Skin of body (tissue), 2 donors: Measurements from ENCODE around the gene PANX1. TPM values are rescaled to one million over a fixed set of nuclear protein-coding genes. Genes with fewer than 3 reads are reported as not detected.
A peak's percentile ranks its signal among the peaks of the same experiment; 100 is the strongest.
"Not testable (repeated sequence)": the region's sequence is repeated elsewhere in the genome, so short reads cannot be mapped to it uniquely, and the experiment has no call there.

Experiments used
- DNase-seq: peaks from one replicate; lab custom pipeline; 2025; lab: John Stamatoyannopoulos, UW
- total RNA-seq: library from RNA; depleted of rRNA; stranded (reverse); fragments of >200 nt; gene quantifications from one replicate; pipeline ENCODE4 v1.2.3, GENCODE V29; 2014

The PANX1 gene, protein sequence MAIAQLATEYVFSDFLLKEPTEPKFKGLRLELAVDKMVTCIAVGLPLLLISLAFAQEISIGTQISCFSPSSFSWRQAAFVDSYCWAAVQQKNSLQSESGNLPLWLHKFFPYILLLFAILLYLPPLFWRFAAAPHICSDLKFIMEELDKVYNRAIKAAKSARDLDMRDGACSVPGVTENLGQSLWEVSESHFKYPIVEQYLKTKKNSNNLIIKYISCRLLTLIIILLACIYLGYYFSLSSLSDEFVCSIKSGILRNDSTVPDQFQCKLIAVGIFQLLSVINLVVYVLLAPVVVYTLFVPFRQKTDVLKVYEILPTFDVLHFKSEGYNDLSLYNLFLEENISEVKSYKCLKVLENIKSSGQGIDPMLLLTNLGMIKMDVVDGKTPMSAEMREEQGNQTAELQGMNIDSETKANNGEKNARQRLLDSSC
- total RNA-seq, result 38.8 TPM

DNA sequence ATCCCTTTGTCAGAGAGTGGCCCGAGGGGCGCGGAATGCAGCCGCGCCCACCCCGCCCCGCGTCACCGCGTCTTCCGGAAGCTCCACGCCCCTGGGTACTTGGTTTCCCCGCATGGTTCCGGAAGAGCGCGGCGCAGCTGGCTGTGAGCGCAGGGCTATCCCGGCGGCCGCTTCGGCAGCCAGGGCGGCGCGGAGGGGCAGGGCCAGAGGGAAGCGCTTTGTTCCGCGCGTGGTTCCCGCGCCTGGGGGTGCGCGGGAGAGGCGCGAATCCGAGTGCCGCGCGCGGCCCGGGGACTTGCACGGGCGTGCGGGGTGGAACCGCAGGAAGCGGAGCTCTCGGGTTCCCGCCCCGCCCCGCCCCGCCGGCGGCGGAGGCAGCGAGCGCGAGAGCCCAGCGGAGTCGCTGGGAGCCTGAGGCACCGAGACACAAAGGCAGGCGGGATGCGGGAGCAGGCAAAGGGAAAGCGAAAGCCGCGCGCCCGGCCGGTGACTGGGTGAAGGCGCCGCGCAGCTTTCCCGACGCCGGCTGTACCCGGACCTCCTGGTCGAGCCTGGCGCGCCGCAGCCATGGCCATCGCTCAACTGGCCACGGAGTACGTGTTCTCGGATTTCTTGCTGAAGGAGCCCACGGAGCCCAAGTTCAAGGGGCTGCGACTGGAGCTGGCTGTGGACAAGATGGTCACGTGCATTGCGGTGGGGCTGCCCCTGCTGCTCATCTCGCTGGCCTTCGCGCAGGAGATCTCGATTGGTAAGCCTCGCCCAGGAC, at the start of gene PANX1:
Gene PANX1 (plus strand): TSS at position 96 of the 766 bp plus-strand sequence. CDS start 472 bp downstream, at position 568.
- DNase-seq, result peak; percentile 83

DNA sequence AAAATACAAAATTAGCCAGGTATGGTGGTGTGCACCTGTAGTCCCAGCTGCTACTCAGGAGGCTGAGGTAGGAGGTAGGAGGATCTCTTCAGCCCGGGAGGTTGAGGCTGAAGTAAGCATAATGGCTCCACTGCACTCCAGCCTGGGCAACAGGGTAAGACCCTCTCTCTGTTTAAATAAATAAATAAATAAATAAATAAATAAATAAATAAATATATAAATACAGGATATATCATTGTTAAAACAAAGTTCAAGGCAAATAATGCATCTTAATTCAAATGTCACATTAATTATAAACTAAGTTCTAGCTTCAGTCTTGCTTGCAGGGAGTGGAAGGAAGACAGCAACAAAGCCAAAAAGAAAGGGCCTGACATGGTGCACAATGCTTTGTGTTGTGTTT, 44.5 kb upstream of the PANX1 start:
- DNase-seq, result no peak

DNA sequence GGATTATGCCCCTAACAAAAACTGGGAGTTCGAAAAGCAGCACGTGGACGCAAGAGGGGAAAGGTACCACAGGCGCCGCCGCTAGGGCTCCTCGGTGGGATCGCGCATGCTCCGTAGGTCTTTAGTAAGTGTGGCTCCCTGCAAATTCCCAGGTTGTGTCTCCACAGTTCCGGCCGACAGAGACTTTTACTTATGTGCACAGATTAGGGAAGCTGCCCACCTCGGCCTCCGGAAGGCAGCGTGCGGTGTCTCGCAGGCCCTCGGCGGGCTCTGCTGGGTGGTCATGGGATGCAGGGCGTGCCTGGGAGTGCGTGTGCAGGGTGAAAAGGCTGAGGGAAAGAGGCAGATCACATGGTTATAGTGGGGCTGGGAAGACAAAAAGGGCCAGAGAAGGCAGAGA, 39.7 kb upstream of the PANX1 start:
- no peak for DNase-seq

DNA sequence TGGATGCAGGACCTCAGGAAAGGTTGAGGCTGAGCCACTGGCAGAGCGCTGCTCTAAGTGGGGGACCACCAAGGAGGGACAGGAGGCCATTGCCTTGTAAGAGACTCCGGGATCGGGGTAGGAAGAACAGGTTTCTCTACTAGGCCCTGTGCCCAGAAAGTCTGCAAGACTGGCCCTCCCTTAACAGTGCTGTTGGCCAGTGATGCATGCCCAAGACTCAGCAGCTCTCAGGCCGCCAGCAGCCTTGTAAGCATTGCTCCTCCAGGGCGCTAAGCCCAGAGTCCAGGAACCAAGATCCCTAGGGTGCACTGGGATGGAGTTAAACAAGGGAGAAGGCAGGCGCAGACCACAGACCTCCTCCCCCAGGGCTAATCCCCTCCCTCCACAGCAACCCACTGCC, 39.3 kb upstream of the PANX1 start:
- no peak for DNase-seq

DNA sequence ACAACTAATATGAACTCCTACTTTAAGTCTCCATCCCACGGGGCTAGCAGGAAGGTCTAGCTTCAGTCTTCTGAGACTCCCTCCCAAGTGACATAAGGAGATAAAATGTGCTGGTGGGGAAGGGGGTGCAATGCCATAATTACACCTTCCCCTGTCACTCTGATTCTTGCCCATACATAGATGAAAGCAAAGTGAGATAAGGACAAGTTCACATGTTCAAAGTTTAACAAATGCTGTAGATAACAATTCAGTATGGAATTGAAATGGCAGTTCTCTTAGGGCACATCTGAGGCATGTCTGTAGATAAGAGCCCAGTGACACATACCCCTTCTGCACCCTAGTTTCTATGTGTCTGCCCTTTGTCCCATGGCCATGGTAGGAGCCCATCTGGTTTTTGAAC, 38.2 kb upstream of the PANX1 start:
- DNase-seq, result no peak

DNA sequence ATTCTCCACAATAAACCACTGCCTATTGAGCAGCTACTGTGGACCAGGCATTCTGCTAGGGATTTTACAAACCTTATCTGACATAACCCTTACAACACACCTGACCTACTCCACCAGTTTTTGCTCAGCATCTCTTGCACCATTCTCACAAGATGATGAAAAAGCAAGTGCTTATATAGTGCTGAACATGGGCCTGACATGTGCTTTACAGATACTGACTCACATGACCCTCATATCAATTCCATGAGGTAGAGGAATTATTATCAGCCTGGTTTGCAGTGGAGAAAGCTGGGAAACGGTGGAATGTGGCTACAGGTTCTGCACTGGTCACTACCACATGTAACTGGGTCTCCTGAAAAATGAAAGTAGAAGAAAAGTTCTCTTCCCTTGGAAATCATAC, 37.5 kb upstream of the PANX1 start:
- DNase-seq, result no peak

DNA sequence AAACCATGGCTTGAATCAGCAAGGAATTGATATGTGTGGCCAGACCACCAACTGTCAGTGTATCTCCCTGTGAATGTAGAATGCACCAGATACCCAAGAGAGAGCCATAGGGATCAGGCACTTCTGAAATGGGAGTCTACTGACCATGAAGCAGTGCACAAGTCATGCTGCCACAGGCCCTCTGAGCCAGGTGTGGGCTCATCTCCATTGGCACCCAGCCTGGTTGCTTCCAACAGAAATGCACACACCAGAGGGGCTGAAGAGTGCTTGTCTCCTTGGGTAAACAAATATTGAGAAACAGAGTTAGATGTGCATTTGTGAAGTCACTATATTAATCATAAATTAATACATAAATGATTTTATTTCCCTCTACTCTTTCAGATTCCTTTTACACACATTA, 28.4 kb upstream of the PANX1 start:
- DNase-seq, result no peak

DNA sequence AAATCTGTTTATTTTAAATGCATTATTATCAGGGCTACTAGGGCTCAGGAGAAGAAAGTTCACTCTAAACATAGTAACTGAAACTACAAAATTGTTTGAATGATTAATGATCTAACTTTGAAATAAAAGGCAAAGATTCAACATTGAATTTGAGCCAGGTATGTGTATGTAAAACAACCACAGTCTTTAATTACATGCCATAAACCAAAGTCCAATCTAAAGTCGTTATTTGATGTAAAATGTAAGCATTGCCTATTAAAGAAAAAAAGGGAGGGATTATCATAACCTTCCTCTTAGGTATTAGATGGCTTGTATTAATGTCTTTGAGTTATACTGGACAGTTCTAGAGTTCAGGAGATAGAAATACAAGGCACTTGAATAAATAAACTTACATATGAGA, 25.2 kb upstream of the PANX1 start:
- DNase-seq, result no peak

DNA sequence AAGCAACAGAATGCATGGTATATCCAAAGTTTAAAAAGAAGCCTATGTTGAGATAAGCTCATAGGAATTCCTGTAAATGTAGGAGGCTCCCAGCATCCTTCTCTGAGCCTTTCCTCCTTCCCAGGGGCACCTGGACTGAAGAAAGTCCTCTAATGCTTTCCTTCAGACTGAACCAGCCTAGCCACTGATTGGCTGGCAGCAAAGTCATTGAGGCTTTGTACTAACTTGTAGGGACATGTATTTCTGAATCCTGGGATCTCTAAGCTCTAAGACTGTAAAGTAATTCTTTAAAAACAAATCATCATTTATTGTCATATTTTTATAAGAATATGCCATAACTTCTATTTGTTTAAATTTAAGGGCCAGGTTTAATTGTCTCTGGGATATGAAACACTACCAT, 23.9 kb upstream of the PANX1 start:
- DNase-seq, result no peak

DNA sequence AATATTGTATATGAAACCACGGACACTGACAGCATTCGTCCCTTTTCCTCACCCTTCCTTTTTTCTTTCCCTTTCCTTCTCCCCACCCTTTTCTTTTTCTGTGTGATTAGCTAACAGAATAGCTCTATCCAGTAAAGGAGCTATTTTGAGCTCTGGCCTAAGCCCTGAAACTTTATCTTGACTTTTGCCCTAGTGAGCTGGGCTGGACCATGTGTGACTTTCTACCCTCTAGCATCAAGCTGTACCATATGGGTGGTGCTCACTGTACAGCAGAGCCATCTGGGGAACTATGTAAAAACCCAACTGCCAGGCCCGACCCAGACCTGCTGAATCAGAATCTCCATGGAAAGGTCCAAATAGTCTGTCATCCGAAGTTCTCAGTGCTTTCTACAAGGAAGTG, 21.9 kb upstream of the PANX1 start:
- DNase-seq, result no peak

DNA sequence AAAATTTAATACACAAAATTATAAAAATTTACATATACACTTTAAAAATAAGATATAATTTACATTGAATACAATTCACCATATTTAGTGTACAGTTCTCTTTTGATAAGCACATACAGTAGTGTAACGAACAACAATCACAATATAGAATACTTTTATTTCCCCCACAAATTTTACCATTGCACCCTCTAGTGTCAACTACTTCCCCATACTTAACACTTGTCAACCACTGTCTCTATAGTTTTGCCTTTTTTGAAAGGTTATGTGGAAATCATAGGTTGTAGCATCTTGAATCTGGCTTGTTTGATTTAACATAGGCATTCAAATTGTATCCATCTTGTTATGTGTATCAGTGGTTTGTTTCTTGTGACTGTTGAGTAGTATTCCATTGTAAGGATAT, 21.3 kb upstream of the PANX1 start:
- no peak for DNase-seq

DNA sequence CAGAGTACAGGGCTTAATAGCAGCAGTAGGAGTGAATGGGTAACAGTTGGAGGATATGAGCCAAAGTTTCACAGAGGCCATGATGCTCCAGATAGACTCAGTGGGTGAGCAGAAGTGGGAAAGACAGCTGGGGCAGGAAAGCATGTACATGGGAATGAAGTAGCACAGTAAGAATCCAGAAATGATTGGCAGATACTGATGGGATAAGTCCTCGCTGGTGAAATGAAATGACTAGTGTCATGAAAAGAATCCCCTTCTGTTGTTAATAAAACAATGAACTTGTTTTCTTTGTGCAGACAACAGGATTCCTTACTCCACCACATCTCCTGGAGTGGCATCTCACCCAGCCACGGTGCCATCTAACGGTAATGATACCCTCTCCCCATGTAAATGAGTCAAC, 17.4 kb upstream of the PANX1 start:
- no peak for DNase-seq

DNA sequence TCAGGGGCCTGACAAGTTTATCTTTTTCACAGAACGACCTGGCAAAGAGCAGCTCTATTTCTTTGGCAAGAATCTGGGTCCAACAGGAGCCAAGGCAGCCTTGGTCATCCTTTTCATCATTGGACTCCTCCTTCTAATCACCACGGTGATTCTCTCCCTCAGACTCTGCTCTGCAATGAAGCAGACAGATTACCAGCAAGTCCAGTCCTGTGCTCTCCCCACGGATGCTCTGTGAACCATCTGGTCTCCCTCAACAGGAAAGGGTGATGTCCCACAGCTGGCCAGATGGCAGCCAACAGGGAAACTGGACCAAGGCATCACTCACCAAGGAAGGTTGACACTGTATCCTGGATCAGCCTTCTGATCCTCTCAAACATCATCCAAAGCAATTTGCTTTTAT, 17.0 kb upstream of the PANX1 start:
- no peak for DNase-seq

DNA sequence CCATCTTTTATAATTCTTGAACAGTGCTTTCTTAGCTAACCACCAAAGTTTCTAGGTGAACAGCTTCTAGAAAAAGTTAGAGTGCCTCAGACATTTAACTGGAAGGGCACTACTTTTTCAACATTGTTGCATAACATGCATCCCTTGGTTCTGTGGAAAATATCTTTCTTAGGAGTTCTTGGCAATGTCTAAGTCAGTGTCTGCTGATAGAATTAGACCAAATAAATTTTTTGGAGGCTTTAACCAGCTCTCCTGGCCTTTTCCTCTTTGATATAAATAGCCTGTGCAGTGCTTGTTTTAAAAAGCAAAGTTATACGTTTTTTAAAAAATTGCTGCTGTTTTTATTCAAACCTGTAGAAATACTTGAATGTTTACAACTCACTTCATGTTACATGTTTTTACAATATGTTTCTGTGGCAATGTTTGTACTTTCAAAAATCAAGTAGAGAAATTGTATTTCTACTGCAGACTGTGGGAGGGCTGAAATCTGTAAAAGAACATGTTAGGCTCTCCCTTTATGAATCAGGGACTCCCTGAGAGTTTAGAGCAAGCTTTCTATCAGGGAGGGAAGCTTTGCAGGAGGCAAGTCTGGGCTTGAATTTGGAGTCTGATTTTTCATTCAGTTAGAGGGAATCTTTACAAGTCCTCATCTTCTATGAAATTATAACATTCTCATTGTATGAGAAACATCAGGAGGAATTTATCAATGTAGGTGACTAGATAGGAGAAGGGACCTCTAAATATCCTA, 16.3 kb upstream of the PANX1 start:
- DNase-seq, result no peak

DNA sequence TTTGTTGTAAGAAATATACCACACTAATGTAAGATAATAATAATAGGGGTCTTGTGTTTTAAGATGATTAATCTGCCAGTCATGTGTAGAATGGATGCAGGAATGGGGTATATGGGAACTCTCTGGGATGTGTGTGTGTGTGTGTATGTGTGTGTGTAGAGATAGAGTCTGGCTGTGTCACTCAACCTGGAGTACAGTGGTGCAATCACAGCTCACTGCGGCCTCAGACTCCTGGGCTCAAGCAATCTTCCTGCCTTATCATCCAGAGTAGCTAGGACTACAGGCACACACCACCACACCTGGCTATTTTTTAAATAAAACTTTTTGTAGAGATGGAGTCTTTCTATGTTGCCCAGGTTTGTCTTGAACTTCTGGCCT, 11.5 kb upstream of the PANX1 start:
- DNase-seq, result no peak

DNA sequence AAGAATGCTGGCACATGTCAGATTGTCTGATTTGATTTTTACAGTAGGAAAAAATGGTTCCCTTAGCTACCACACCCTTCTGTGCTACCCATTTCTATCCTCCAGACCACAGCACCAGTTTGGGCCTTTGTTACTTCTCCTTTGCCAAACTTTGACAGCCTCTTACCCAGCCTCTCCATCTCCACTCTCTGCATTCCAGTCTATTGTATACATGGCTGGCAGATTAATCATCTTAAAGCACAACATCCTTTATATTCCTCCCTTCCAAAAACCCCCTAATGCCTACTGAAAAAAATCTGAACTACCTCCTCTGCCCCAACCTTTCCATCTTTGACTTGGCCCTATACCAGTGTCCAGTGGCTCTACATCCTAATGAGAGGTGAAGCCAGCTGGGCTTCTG, 10.8 kb upstream of the PANX1 start:
- no peak for DNase-seq

DNA sequence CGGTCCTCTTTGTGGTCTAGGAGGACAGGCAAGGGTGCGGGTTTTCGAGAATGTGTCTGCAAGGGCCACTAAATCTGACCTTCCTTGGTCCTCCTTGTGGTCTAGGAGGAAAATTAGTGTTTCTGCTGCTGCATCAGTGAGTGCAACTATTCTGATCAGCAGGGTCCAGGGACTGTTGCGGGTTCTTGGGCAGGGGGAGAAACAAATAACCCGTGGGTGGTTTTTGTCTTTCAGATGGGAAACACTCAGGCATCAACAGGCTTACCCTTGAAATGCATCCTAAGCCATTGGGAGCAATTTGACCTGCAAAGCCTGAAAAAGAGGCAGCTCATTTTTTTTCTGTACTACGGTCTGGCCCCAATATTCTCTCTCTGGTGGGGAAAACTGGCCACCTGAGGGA, 9.0 kb upstream of the PANX1 start:
- not testable (repeated sequence) for DNase-seq

DNA sequence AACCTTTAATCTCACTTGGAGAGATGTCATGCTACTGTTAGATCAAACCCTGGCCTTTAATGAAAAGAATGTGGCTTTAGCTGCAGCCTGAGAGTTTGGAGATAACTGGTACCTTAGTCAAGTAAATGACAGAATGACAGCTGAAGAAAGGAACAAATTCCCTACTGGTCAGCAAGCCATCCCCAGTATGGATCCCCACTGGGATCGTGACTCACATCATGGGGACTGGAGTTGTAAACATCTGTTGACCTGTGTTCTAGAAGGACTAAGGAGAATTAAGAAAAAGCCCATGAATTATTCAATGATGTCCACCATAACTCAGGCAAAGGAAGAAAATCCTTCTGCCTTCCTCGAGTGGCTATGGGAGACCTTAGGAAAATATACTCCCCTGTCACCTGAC, 8.1 kb upstream of the PANX1 start:
- DNase-seq, result not testable (repeated sequence)

DNA sequence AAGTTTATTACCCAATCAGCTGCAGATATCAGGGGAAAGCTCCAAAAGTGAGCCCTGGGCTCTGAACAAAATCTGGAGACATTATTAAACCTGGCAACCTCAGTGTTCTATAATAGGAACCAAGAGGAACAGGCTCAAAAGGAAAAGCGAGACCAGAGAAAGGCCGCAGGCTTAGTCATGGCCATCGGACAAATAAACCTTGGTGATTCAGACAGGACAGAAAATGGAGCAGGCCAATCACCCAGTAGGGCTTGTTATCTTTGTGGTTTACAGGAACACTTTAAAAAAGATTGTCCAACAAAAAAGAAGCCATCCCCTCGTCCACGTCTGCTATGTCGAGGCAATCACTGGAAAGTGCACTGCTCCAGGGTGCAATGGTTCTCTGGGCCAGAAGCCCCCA, 7.7 kb upstream of the PANX1 start:
- DNase-seq, result no peak

DNA sequence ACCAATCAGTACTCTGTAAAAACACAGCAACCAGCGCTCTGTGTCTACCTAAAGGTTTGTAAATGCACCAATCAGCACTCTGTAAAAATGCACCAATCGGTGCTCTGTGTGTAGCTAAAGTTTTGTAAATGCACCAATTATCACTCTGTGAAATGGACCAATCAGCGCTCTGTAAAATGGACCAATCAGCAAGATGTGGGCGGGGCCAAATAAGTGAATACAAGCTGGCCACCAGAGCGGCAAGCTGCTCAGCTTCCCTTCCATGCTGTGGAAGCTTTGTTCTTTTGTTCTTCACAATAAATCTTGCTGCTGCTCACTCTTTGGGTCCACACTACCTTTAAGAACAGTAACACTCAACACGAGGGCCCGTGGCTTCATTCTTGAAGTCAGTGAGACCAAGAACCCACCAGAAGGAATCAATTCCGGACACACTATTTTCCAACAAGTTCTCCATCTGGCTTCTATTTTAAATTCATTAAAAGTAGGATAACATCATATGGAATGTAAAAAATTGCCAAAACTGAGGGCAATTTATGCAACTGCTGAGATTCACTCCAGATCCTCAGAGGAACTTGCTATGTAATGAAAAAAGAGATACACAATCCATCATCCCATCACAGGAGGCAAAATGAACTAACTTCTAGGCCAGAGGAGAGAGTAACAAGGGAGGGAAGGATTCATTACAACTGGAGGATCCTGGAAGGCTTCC, 3.1 kb upstream of the PANX1 start:
- peak; percentile 75 for DNase-seq

DNA sequence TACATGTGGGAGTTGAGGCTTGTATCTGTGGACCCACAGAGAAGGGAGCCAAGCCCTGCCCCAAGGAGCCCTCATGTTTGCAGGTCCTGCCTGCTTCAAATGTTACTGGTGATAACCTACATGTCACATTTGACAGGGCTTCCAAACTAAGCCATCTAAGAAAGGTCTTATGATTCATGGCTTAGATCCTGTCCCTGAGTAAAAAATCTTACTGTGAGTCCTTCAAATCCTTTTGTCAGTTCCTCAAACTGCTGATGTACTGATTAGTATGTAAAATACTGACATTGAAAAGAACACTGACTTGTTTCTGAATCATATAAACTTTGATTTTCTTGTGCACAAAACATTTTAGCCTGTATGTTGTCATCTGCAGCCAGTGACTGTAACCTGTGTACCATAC, 1.0 kb upstream of the PANX1 start:
- DNase-seq, result no peak

DNA sequence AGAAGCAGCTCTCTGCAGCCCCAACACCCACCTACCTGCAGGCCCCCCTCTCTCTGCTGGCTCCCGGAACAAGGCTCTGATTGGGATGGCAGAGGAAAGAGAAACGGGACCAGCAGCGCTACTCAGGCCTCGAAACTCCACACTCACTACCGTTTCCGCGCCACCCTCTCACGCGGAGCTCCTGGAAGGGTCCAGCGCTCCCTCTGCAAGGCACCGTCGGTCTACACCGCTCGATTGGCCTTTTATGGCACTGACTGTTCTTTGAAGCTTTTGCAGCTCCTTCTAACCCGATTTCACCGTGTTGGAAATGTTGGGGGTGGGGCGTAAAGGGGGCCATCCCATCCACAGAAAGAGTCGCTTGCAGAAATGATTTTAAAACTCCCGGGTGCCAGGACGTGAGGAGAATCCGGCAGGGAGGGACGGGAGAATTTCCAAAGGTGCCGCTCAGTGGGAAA, 323 bp upstream of the PANX1 start:
- no peak for DNase-seq
